Hematopoietic multipotent progenitor cell treated with erythropoietin and hydrocortisone succinate and interleukin-3 and kit ligand, for 15 days (in vitro differentiated cells): ENCODE results near the gene CDH4.

ENCODE experiments used
- DNase-seq: peaks from one replicate; pipeline ENCODE4 v3.0.0-alpha.2; 2015; ENCODE audit warnings: low spot score

Gene CDH4

GRCh38 chr20:61734733-61735502 lies 482.9 kb downstream of the CDH4 start:
- no peak for DNase-seq

- DNase-seq, result no peak
Observed at GRCh38 chr20:61735503-61735785, 483.4 kb downstream of the CDH4 start.

- DNase-seq, result no peak
Observed at GRCh38 chr20:61736001-61736635, 484.1 kb downstream of the CDH4 start.

GRCh38 chr20:61736751-61737310 lies 484.8 kb downstream of the CDH4 start:
- DNase-seq, result no peak

- no peak for DNase-seq
Observed at GRCh38 chr20:61737346-61737745, 485.3 kb downstream of the CDH4 start.

- DNase-seq, result no peak
Observed at GRCh38 chr20:61737812-61738443, 485.9 kb downstream of the CDH4 start.

- DNase-seq, result no peak
Observed at GRCh38 chr20:61738601-61739069, 486.6 kb downstream of the CDH4 start.

GRCh38 chr20:61739086-61739831 lies 487.2 kb downstream of the CDH4 start:
- no peak for DNase-seq

GRCh38 chr20:61739832-61740118 lies 487.7 kb downstream of the CDH4 start:
- no peak for DNase-seq

- DNase-seq, result no peak
Observed at GRCh38 chr20:61742097-61742825, 490.2 kb downstream of the CDH4 start.

- no peak for DNase-seq
Observed at GRCh38 chr20:61743606-61744005, 491.5 kb downstream of the CDH4 start.

- no peak for DNase-seq
Observed at GRCh38 chr20:61744691-61745396, 492.8 kb downstream of the CDH4 start.

- no peak for DNase-seq
Observed at GRCh38 chr20:61745397-61746146, 493.5 kb downstream of the CDH4 start.

GRCh38 chr20:61746147-61746646 lies 494.1 kb downstream of the CDH4 start:
- no peak for DNase-seq

GRCh38 chr20:61746781-61747180 lies 494.7 kb downstream of the CDH4 start:
- no peak for DNase-seq

GRCh38 chr20:61748376-61748775 lies 496.3 kb downstream of the CDH4 start:
- DNase-seq, result no peak

- DNase-seq, result no peak
Observed at GRCh38 chr20:61749406-61750075, 497.5 kb downstream of the CDH4 start.

GRCh38 chr20:61750093-61750492 lies 498.0 kb downstream of the CDH4 start:
- DNase-seq, result no peak

- DNase-seq, result no peak
Observed at GRCh38 chr20:61752576-61752975, 500.5 kb downstream of the CDH4 start.
